HG02798 (cell line): Measurements from ENCODE around the gene TNFSF13B.

ENCODE experiments used
- ATAC-seq: cut with Tn5 transposase; IDR thresholded peaks from one replicate; pipeline ENCODE4 v1.9.1; 2021; ENCODE audit warnings: mild to moderate bottlenecking; ENCODE audit not compliant: unreplicated experiment, poor library complexity

The TNFSF13B gene

DNA sequence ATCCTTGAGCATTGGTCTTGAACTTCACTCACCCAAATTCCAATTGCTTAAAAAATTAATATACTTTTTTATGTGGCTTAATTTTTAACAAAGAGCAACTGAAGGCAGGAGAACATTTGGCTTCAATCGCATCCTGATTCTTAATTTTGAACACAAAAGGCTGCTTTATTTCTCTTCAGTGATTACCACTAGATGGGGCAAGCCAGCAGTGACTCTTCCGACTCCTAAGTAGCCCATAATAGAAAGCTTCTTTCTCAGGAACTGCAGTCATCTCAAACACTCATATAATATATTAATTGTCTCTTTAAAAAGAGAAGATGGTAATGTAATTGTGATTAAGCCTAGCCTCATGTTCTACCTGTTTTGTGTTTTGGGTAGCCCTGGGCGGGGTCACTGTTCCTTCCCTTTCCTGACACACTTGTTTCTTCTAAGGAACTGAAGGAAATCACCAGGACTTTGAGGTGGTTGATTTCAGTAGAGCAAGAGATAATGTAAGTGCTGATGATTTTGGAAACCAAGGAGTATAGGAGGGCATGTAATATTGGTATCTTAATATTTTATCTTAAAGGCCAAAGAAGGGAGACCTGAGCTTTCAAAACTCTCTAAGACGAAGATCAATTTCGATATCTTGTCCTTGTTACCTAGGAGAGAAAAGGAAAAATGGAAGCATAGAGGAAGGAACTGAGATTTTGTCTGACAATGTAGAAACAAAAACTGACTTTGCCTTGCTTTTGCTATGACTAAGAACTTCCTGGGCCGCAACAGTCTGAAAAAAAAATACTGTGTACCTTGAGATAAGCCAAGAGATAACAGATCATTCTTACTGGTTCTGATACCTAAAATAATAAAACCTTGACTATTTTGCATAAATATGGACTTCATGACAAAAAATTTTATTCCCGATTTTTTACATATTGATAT, 73.1 kb downstream of the TNFSF13B start:
- ATAC-seq, result peak; percentile 66

DNA sequence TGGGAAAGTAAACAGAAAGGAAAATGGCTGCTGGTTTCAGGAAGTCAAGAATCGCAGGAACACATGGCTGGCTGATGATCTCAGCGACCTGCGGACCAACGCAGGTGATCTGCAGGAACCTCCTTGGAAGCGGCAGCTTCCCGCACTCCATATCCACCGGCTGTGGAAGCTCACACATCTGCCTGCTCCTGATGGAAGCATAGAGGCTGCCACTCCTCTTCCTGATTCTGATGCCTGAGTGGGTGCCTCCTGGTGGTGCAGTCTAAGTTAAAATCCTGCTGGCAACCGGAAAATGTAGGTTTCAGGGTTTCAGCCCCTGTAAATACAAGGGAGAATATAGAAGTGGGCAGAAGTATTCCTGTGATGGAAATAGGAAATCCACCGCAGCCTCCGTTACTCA, 75.5 kb downstream of the TNFSF13B start:
- no peak for ATAC-seq

GRCh38 chr13:108346376-108346775, 76.9 kb downstream of the TNFSF13B start:
- no peak for ATAC-seq

DNA sequence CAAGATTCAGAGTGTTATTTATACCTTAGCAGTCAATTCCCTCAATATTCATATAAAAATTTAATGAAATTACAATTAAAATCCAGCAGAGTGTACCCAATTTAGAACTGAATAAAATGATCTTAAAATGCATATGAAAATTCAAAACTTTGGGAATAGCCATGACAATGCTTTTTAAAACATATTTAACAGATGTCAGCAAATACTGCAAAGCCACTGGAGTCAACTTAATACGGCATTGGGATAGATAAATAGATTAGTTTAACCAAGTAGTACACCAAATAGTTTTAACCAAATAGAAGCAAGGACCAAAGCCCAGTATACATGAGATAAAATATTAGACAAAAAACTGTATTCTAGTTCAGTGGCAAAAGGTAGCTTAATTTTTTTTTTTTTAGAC, 79.8 kb downstream of the TNFSF13B start:
- ATAC-seq, result no peak

GRCh38 chr13:108350579-108350978, 81.1 kb downstream of the TNFSF13B start:
- no peak for ATAC-seq

- no peak for ATAC-seq
Observed at GRCh38 chr13:108352599-108352998, 83.1 kb downstream of the TNFSF13B start.

GRCh38 chr13:108357228-108357627, 87.7 kb downstream of the TNFSF13B start:
- no peak for ATAC-seq
